Measurements from ENCODE around the gene ADCYAP1R1. TPM values are rescaled to one million over a fixed set of nuclear protein-coding genes. Genes with fewer than 3 reads are reported as not detected.

Gene ADCYAP1R1
- total and polyA plus RNA-seq, 5 donors from 2014 or later, result not detected

DNA sequence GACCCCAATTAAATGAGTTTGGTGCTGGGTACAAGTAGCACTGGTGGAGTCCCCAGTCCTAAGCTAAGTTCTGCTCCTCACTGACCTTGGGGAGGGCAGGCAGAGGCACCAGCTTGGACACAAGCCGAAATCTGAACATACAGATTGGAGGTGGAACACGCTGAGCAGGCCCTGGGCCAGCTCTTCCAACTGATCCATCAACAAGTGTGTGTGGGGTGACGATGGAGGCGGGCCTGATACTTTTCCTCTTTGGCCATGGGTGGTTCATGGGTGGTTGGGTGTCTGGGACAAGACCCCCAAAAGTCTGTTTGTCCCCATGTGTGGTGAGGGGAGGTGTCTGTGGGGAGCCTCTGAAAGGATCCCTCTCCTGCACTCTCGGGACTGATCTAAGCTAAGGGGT lies 1.9 kb downstream of the ADCYAP1R1 start:
- Histone ChIP-seq H3K4me3 (ENCODE audit: low read depth, low read length) (no peak overlapping the region), H3K9me3 (ENCODE audit: control insufficient read depth in 2 of 2, low read length in 2 of 2) (no peaks in the 10 kb centered on the region), H3K27ac (ENCODE audit: insufficient read depth, low read length, poor library complexity, severe bottlenecking) (no peak overlapping the region), H3K4me1 (ENCODE audit: control insufficient read depth, insufficient read depth, low read length, poor library complexity, severe bottlenecking) (peaks cover 3% of the 10 kb centered on the region), H3K36me3 (ENCODE audit: control insufficient read depth, insufficient read depth, low read length) (no peaks in the 10 kb centered on the region), H3K27me3 (ENCODE audit: control insufficient read depth, insufficient read depth, low read length) (peaks cover 3% of the 10 kb centered on the region)
- Mint-ChIP-seq H3K27me3 (peaks cover 44% of the 10 kb centered on the region), H3K4me1 (peaks cover 0 to 4% (median 4%) of the 10 kb centered on the region in 4 donors), H3K27ac (no peak overlapping the region), H3K4me3 (no peak overlapping the region), H3K36me3 (no peaks in the 10 kb centered on the region), H3K9me3 (no peaks in the 10 kb centered on the region)
- DNase-seq (no peak), ATAC-seq (ENCODE audit: low read depth in 2 of 2) (no peak)

DNA sequence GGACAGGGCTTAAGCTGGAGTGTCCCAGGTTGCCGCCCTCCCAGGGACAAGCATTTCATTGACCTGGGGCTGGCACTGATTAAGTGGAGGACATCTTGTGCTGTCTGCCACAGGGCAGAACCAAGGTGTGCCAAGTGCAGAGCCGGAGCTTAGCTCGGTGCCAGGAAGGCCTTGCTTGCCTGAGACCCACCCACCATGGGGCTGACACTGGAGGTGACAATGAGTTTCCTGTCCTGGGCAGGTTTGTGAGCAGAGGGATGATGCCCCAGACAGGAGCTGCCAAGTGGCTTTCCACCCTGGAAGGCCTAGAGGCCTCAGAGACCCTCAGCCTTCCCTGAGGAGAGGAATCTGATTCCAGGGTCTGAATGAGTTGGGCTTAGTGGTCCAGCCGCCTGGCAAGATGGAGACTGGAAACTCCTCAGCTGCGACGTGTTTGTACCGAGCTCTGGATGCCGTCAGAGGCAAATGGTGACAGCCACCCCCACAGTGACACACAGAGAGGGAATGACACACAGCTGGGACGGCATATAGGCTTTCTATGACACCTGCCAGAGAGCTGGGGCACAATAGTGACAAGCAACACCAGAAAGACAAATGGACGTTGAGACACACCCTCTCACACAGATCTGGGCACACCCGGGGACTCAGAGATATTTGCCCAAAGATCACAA lies 2.6 kb downstream of the ADCYAP1R1 start:
- no peak overlapping the region for H3K27ac Mint-ChIP-seq
- Histone ChIP-seq H3K36me3 (ENCODE audit: control insufficient read depth, insufficient read depth, low read length) (no peaks in the 10 kb centered on the region), H3K9me3 (ENCODE audit: control insufficient read depth in 2 of 2, low read length in 2 of 2) (no peaks in the 10 kb centered on the region), H3K4me1 (ENCODE audit: control insufficient read depth, insufficient read depth, low read length, poor library complexity, severe bottlenecking) (peaks cover 3% of the 10 kb centered on the region), H3K27ac (ENCODE audit: insufficient read depth, low read length, poor library complexity, severe bottlenecking) (no peak overlapping the region), H3K27me3 (ENCODE audit: control insufficient read depth, insufficient read depth, low read length) (peaks cover 3% of the 10 kb centered on the region), H3K4me3 (ENCODE audit: low read depth, low read length) (no peak overlapping the region)
- H3K36me3 Mint-ChIP-seq, result no peaks in the 10 kb centered on the region
- peaks cover 44% of the 10 kb centered on the region for H3K27me3 Mint-ChIP-seq
- DNase-seq (no peak), ATAC-seq (ENCODE audit: low read depth in 2 of 2) (no peak)
- H3K9me3 Mint-ChIP-seq, result no peaks in the 10 kb centered on the region
- H3K4me3 Mint-ChIP-seq, result no peak overlapping the region
- H3K4me1 Mint-ChIP-seq, result peaks cover 0 to 4% (median 4%) of the 10 kb centered on the region in 4 donors

DNA sequence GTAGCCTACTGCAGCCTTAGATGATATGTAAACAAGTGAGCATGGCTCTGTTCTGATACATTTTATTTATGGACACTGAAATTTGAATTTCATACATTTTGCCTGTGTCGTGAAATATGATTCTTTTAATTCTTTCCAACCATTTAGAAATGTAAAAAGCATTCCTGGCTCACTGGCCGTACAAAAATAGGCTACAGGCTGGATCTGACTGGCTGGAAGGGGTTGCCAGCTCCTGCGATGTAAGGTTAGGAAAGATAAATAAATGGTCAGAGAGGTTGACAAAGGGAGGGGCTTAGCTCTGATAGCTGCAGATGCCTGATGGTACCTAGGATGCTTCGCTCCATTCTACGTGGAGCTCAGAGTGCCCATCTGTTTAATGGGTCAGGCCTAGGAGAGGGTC lies 3.4 kb downstream of the ADCYAP1R1 start:
- Histone ChIP-seq H3K27me3 (ENCODE audit: control insufficient read depth, insufficient read depth, low read length) (peaks cover 3% of the 10 kb centered on the region), H3K36me3 (ENCODE audit: control insufficient read depth, insufficient read depth, low read length) (no peaks in the 10 kb centered on the region), H3K4me1 (ENCODE audit: control insufficient read depth, insufficient read depth, low read length, poor library complexity, severe bottlenecking) (peaks cover 3% of the 10 kb centered on the region), H3K27ac (ENCODE audit: insufficient read depth, low read length, poor library complexity, severe bottlenecking) (no peak overlapping the region), H3K4me3 (ENCODE audit: low read depth, low read length) (no peak overlapping the region), H3K9me3 (ENCODE audit: control insufficient read depth in 2 of 2, low read length in 2 of 2) (no peaks in the 10 kb centered on the region)
- H3K4me3 Mint-ChIP-seq, result no peak overlapping the region
- H3K27ac Mint-ChIP-seq, result peak overlapping the region in 1 of 3 donors; percentile 60
- H3K36me3 Mint-ChIP-seq, result no peaks in the 10 kb centered on the region
- ATAC-seq (ENCODE audit: low read depth in 2 of 2), result no peak
- no peak for DNase-seq
- H3K4me1 Mint-ChIP-seq, result peaks cover 0 to 4% (median 4%) of the 10 kb centered on the region in 4 donors
- H3K27me3 Mint-ChIP-seq, result peaks cover 39% of the 10 kb centered on the region
- peaks cover 0 to 3% (median 0%) of the 10 kb centered on the region in 7 donors for H3K9me3 Mint-ChIP-seq

DNA sequence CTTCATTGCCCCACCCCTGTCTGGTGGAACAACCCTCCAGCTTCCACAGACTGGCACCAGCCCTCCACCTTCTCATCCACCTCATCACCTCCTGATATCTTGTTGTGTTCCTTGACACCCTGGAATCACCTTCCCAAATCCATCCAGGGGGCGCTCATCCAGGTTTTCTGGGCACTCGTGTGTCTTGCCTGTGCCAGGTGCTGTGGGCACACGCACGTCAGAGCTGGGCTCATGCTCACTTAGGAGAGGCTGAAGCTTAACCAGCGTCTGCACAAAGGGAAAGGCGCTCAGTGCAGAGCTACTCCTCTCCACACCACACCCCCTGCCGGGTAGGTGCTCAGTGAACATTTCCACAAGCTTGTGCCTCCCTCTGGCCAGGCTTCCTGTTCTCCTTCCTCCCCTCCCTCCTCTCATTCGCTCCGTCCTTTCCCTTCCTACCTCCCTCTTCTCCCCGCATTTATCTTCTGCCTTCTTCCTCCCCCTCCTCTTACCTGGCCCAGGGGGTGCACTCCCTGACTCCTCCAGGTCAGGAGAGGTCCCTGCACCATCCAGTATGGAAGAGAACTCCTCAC lies 4.8 kb downstream of the ADCYAP1R1 start:
- Histone ChIP-seq H3K9me3 (ENCODE audit: control insufficient read depth in 2 of 2, low read length in 2 of 2) (no peaks in the 10 kb centered on the region), H3K4me1 (ENCODE audit: control insufficient read depth, insufficient read depth, low read length, poor library complexity, severe bottlenecking) (peaks cover 3% of the 10 kb centered on the region), H3K27ac (ENCODE audit: insufficient read depth, low read length, poor library complexity, severe bottlenecking) (no peak overlapping the region), H3K27me3 (ENCODE audit: control insufficient read depth, insufficient read depth, low read length) (no peaks in the 10 kb centered on the region), H3K4me3 (ENCODE audit: low read depth, low read length) (no peak overlapping the region), H3K36me3 (ENCODE audit: control insufficient read depth, insufficient read depth, low read length) (no peaks in the 10 kb centered on the region)
- Mint-ChIP-seq H3K4me1 (peaks cover 0 to 2% (median under 1%) of the 10 kb centered on the region in 4 donors), H3K27me3 (peaks cover 25% of the 10 kb centered on the region), H3K27ac (peak overlapping the region in 1 of 3 donors; percentile 62), H3K36me3 (no peaks in the 10 kb centered on the region), H3K4me3 (peak overlapping the region in 1 of 4 donors; percentile 56), H3K9me3 (peaks cover 0 to 3% (median 0%) of the 10 kb centered on the region in 7 donors)
- no peak for DNase-seq
- no peak for ATAC-seq (ENCODE audit: low read depth in 2 of 2)

DNA sequence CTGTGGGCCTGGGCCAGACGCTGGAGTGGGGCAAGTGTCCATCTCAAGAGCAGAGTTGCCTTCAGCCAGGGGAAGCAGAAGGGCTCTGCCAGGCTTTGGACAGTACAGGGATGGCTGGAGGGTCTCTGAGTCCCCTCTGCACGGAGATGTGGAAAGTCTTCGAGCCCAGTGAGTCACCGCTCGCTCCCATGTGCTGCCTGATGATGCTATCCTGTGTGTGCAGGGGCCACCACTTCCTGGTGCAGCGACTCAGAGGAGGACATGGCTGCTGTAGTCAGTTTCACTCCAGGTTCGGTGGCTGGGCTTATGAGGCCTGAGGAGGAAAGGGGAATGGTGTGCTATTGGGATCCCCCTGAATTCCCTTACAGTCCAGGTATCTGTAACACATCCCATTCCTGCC lies 6.0 kb downstream of the ADCYAP1R1 start:
- Histone ChIP-seq H3K4me3 (ENCODE audit: low read depth, low read length) (no peak overlapping the region), H3K9me3 (ENCODE audit: control insufficient read depth in 2 of 2, low read length in 2 of 2) (no peaks in the 10 kb centered on the region), H3K27ac (ENCODE audit: insufficient read depth, low read length, poor library complexity, severe bottlenecking) (no peak overlapping the region), H3K36me3 (ENCODE audit: control insufficient read depth, insufficient read depth, low read length) (no peaks in the 10 kb centered on the region), H3K4me1 (ENCODE audit: control insufficient read depth, insufficient read depth, low read length, poor library complexity, severe bottlenecking) (no peaks in the 10 kb centered on the region), H3K27me3 (ENCODE audit: control insufficient read depth, insufficient read depth, low read length) (no peaks in the 10 kb centered on the region)
- Mint-ChIP-seq H3K9me3 (peaks cover 0 to 3% (median 0%) of the 10 kb centered on the region in 7 donors), H3K27me3 (peaks cover 25% of the 10 kb centered on the region), H3K4me3 (no peak overlapping the region), H3K4me1 (peaks cover 0 to 2% (median 0%) of the 10 kb centered on the region in 4 donors), H3K36me3 (no peaks in the 10 kb centered on the region), H3K27ac (no peak overlapping the region)
- DNase-seq (no peak), ATAC-seq (ENCODE audit: low read depth in 2 of 2) (no peak)

DNA sequence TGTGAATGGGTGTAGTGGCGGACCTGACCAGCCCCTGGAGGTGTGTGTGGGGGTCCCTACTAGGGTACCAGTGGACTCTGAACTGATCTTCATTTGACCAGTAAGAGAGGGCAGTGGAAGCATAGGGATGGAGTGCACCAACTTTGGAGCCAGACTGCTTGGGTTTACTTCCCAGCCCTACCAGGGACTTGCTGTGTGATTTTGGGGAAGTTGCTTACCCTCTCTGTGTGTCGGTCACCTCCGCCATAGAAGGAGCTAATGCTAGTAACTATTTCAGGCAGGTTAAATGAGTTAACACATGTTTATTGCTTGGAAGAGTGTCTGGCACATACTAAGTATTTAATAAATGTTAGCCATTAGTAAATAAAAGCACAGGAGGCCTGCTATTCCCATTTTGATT lies 6.6 kb downstream of the ADCYAP1R1 start:
- Histone ChIP-seq H3K27ac (ENCODE audit: insufficient read depth, low read length, poor library complexity, severe bottlenecking) (no peak overlapping the region), H3K27me3 (ENCODE audit: control insufficient read depth, insufficient read depth, low read length) (no peaks in the 10 kb centered on the region), H3K4me1 (ENCODE audit: control insufficient read depth, insufficient read depth, low read length, poor library complexity, severe bottlenecking) (no peaks in the 10 kb centered on the region), H3K4me3 (ENCODE audit: low read depth, low read length) (no peak overlapping the region), H3K9me3 (ENCODE audit: control insufficient read depth in 2 of 2, low read length in 2 of 2) (no peaks in the 10 kb centered on the region), H3K36me3 (ENCODE audit: control insufficient read depth, insufficient read depth, low read length) (no peaks in the 10 kb centered on the region)
- DNase-seq, result no peak
- Mint-ChIP-seq H3K27ac (peak overlapping the region in 1 of 3 donors; percentile 60), H3K27me3 (peaks cover 23% of the 10 kb centered on the region), H3K36me3 (no peaks in the 10 kb centered on the region), H3K9me3 (peaks cover 0 to 3% (median 0%) of the 10 kb centered on the region in 7 donors), H3K4me3 (no peak overlapping the region), H3K4me1 (peaks cover 0 to 2% (median 0%) of the 10 kb centered on the region in 4 donors)
- no peak for ATAC-seq (ENCODE audit: low read depth in 2 of 2)

DNA sequence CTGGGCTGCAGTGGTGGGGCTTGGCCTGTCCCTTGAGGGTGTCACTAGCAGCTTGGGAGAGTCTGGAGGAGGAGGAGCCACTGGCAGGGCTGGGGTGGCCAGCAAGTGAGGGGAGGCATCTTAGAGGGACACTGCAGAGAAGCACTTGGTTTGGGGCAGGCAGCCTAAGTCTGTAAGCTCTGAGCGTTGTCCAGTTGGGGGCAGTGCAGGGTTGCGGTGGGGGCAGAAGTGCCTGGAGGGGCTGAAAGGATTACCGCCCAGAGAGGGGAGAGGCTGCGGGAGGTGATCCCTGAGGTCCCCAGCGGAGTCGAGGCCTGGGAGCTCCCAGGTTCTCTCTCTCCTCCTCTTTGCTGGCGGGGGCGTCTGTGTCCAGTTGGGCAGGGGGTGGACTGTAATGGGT lies 7.4 kb downstream of the ADCYAP1R1 start:
- H3K9me3 ChIP-seq (ENCODE audit: control insufficient read depth in 2 of 2, low read length in 2 of 2), result no peaks in the 10 kb centered on the region
- Mint-ChIP-seq H3K4me1 (peaks cover 0 to 2% (median 0%) of the 10 kb centered on the region in 4 donors), H3K9me3 (peaks cover 0 to 3% (median 0%) of the 10 kb centered on the region in 7 donors), H3K27me3 (peaks cover 14% of the 10 kb centered on the region), H3K4me3 (no peak overlapping the region), H3K36me3 (no peaks in the 10 kb centered on the region), H3K27ac (no peak overlapping the region)
- H3K4me3 ChIP-seq (ENCODE audit: low read depth, low read length), result no peak overlapping the region
- H3K27me3 ChIP-seq (ENCODE audit: control insufficient read depth, insufficient read depth, low read length), result no peaks in the 10 kb centered on the region
- no peak overlapping the region for H3K27ac ChIP-seq (ENCODE audit: insufficient read depth, low read length, poor library complexity, severe bottlenecking)
- H3K4me1 ChIP-seq (ENCODE audit: control insufficient read depth, insufficient read depth, low read length, poor library complexity, severe bottlenecking), result no peaks in the 10 kb centered on the region
- no peaks in the 10 kb centered on the region for H3K36me3 ChIP-seq (ENCODE audit: control insufficient read depth, insufficient read depth, low read length)
- ATAC-seq (ENCODE audit: low read depth in 2 of 2) (no peak), DNase-seq (no peak)

DNA sequence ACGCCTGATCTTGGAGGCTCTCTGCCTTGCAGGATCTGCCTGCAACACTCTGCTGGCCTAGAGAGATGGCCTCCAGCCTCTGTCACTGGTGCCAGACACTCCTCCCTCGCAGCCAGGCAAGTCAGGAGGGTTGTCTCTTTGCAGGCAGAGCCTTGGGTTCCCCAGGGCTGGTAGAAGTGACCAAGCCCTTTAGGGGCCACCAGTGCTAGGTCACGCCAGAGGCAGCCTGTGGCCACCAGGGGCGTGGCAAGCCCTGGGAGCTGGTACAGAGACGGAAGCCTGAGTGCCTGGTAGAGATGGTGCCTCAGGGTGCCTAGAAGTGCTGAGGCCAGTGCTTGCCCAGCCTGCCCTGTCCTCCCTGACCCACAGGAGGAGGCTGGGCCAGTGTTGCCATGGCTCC lies 9.1 kb downstream of the ADCYAP1R1 start:
- no peak overlapping the region for H3K27ac ChIP-seq (ENCODE audit: insufficient read depth, low read length, poor library complexity, severe bottlenecking)
- H3K4me1 Mint-ChIP-seq, result no peaks in the 10 kb centered on the region
- ATAC-seq (ENCODE audit: low read depth in 2 of 2) (no peak), DNase-seq (no peak)
- no peak overlapping the region for H3K4me3 ChIP-seq (ENCODE audit: low read depth, low read length)
- H3K36me3 ChIP-seq (ENCODE audit: control insufficient read depth, insufficient read depth, low read length), result no peaks in the 10 kb centered on the region
- H3K9me3 ChIP-seq (ENCODE audit: control insufficient read depth in 2 of 2, low read length in 2 of 2), result no peaks in the 10 kb centered on the region
- H3K4me1 ChIP-seq (ENCODE audit: control insufficient read depth, insufficient read depth, low read length, poor library complexity, severe bottlenecking), result no peaks in the 10 kb centered on the region
- no peaks in the 10 kb centered on the region for H3K36me3 Mint-ChIP-seq
- no peak overlapping the region for H3K4me3 Mint-ChIP-seq
- no peaks in the 10 kb centered on the region for H3K27me3 ChIP-seq (ENCODE audit: control insufficient read depth, insufficient read depth, low read length)
- no peak overlapping the region for H3K27ac Mint-ChIP-seq
- peaks cover 0 to 3% (median 0%) of the 10 kb centered on the region in 7 donors for H3K9me3 Mint-ChIP-seq
- H3K27me3 Mint-ChIP-seq, result peaks cover 7% of the 10 kb centered on the region
